ENCODE measurements around the gene DLX4.

DNA sequence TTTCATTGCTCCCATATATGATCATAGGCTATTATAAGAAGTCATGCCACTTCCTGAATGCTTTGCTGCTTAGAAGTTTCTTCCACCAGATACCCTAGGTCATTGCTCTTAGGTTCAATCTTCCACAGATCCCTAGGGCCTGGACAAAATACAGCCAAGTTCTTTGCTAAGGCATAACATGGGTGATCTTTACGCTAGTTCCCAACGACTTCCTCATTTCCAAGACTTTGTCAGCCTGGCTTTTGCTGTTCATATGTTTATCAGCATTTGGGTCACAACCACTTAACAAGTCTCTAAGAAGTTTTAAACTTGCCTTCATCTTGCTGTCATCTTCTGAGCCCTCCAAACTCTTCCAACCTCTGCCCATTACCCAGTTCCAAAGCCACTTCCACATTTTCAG is 46.2 kb downstream of the DLX4 start:
- no peak for TF ChIP-seq POLR2A (IDR thresholded peaks at IDR 0.05)
- TF ChIP-seq, protein P1, sequence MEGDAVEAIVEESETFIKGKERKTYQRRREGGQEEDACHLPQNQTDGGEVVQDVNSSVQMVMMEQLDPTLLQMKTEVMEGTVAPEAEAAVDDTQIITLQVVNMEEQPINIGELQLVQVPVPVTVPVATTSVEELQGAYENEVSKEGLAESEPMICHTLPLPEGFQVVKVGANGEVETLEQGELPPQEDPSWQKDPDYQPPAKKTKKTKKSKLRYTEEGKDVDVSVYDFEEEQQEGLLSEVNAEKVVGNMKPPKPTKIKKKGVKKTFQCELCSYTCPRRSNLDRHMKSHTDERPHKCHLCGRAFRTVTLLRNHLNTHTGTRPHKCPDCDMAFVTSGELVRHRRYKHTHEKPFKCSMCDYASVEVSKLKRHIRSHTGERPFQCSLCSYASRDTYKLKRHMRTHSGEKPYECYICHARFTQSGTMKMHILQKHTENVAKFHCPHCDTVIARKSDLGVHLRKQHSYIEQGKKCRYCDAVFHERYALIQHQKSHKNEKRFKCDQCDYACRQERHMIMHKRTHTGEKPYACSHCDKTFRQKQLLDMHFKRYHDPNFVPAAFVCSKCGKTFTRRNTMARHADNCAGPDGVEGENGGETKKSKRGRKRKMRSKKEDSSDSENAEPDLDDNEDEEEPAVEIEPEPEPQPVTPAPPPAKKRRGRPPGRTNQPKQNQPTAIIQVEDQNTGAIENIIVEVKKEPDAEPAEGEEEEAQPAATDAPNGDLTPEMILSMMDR (IDR thresholded peaks at IDR 0.05): no peak
- TF ChIP-seq POLR2AphosphoS5 (IDR thresholded peaks at IDR 0.05; ENCODE audit: insufficient read depth in 1 of 2, low read depth in 1 of 2): no peak

All from vagina (tissue), 2 donors.